ENCODE measurements around the gene AGMAT. TPM values are rescaled to one million over a fixed set of nuclear protein-coding genes. Genes with fewer than 3 reads are reported as not detected.

Gene AGMAT
- total and polyA plus RNA-seq, 2 of the 13 experiments (the other 11 are each of a cell fraction or from before 2014, with no cell fraction given) = 59.1 to 174 TPM

- TF ChIP-seq ARID4A (CRISPR knock-in tag; IDR thresholded peaks at IDR 0.05; ENCODE audit: borderline replicate concordance) (peak; percentile 68; the same call in 1 of the 2 replicates), ZNF557 (CRISPR knock-in tag; IDR thresholded peaks at IDR 0.05) (no peak), PAX8 (CRISPR knock-in tag; IDR thresholded peaks at IDR 0.05; ENCODE audit: borderline replicate concordance) (no peak), HOXD1 (CRISPR knock-in tag; IDR thresholded peaks at IDR 0.05) (no peak), SMARCE1 (IDR thresholded peaks at IDR 0.05; ENCODE audit: borderline replicate concordance) (no peak), FOXC1 (CRISPR knock-in tag; IDR thresholded peaks at IDR 0.05; ENCODE audit: borderline replicate concordance) (no peak), FOSL2 (CRISPR knock-in tag; IDR thresholded peaks at IDR 0.05) (peak; percentile 75), ZBTB2 (CRISPR knock-in tag; IDR thresholded peaks at IDR 0.05; ENCODE audit: low read depth) (peak; percentile 87; the same call in 1 of the 2 replicates), MEF2D (CRISPR knock-in tag; IDR thresholded peaks at IDR 0.05) (no peak), TGIF2 (CRISPR knock-in tag; IDR thresholded peaks at IDR 0.05) (peak; percentile 53; the same call in 1 of the 2 replicates), ZNF713 (CRISPR knock-in tag; IDR thresholded peaks at IDR 0.05) (no peak), PTBP1 (IDR thresholded peaks at IDR 0.05; ENCODE audit: low read depth, low read length, poor library complexity, severe bottlenecking) (no peak), XRCC5 (optimal IDR thresholded peaks at IDR 0.05; ENCODE audit: low read length) (peak; percentile 63), MXD1 (CRISPR knock-in tag; IDR thresholded peaks at IDR 0.05) (peak; percentile 49; the same call in 1 of the 2 replicates), RFX5 (IDR thresholded peaks at IDR 0.05; ENCODE audit: low read depth, low read length) (no peak), ZFX (CRISPR knock-in tag; IDR thresholded peaks at IDR 0.05; ENCODE audit: low read depth) (peak; percentile 91), ZBTB4 (CRISPR knock-in tag; IDR thresholded peaks at IDR 0.05; ENCODE audit: borderline replicate concordance) (no peak), AGO2 (optimal IDR thresholded peaks at IDR 0.05; ENCODE audit: low read depth, low read length) (peak; percentile 96), NR2F2 (IDR thresholded peaks at IDR 0.05; ENCODE audit: borderline replicate concordance, low read depth) (no peak), ZSCAN22 (CRISPR knock-in tag; IDR thresholded peaks at IDR 0.05) (no peak)
These were observed 32.6 kb upstream of the AGMAT start, which contains the start of gene DDI2 (continued) for GRCh38 chr1:15617173-15618076.
